Activated naive CD8-positive, alpha-beta T cell treated with anti-CD3 and anti-CD28 coated beads for 36 hours (primary cell): ENCODE results near the gene DIRAS1. TPM values are rescaled to one million over a fixed set of nuclear protein-coding genes. Genes with fewer than 3 reads are reported as not detected.

Experiments
- DNase-seq: peaks from one replicate; pipeline ENCODE4 v3.0.0; 2021
- H3K27ac Mint-ChIP-seq: one replicate; pipeline ENCODE4 v1.8.0; 2022; ENCODE audit warnings: mild to moderate bottlenecking, moderate library complexity, mixed read lengths
- H3K27me3 Mint-ChIP-seq: one replicate; pipeline ENCODE4 v1.8.0; 2022; ENCODE audit warnings: mild to moderate bottlenecking, mixed read lengths
- H3K36me3 Mint-ChIP-seq: one replicate; pipeline ENCODE4 v1.8.0; 2021; ENCODE audit warnings: mild to moderate bottlenecking, mixed read lengths
- H3K4me1 Mint-ChIP-seq: one replicate; pipeline ENCODE4 v1.8.0; 2021; ENCODE audit warnings: mixed read lengths
- H3K4me3 Mint-ChIP-seq: one replicate; pipeline ENCODE4 v1.8.0; 2022; ENCODE audit warnings: mild to moderate bottlenecking, moderate library complexity, mixed read lengths
- H3K9me3 Mint-ChIP-seq: one replicate; pipeline ENCODE4 v1.8.0; 2022; ENCODE audit warnings: mixed read lengths
- total RNA-seq, 2 experiments: library from RNA; stranded (reverse); gene quantifications; one replicate each; pipeline ENCODE4 v1.2.3, GENCODE V29; 2021

The DIRAS1 gene, protein sequence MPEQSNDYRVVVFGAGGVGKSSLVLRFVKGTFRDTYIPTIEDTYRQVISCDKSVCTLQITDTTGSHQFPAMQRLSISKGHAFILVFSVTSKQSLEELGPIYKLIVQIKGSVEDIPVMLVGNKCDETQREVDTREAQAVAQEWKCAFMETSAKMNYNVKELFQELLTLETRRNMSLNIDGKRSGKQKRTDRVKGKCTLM
- under 1 TPM in 1 of 2 experiments, not detected in 1; 0.16 TPM for total RNA-seq

DNA sequence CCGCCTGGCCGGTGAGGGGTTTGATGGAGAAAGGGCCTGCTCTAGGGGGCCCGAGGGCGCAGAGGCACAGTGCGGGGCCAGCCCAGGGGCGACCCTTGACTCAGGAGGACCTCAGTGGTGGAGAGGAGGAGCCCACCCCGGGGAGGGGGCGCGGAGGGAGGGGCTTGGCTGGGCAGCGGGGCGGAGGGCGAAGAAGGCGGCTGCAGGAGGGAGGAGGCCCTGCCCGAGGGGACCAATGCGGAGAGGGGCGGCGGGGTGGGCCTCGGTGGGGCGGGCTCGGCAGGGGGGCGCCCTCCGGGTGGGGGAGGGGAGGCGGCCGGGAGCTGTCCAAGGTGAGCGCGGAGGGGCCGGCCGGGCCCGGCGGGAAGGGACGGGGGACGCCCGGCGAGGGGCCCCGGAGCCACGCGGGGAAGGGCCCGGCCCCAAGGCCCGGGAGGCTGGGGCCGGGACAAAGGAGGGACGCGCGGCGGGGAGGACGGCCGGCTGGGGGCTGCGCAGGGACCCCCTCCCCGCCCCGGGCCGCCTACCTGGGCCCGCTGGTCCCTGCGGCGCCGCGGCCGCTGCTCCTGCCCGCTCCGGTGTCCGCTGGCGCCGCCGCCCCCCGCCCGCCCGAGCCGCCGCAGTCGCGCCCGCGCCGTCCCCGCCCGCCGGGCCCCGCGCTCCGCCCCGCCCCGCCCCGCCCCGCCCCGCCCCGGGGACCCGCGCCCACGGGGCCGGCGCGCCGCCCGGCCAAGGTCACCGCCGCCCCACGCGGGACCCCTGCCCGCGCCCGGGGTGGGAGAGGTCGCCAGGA lies at the start of gene DIRAS1:
TSS of gene DIRAS1 (minus strand) at position 596 of the 793 bp plus-strand sequence. CDS start 3,566 bp downstream, outside the sequence.
- Mint-ChIP-seq H3K4me1 (no peaks in the 10 kb centered on the region), H3K36me3 (no peaks in the 10 kb centered on the region), H3K27me3 (peaks cover 47% of the 10 kb centered on the region), H3K4me3 (peak within 1 kb of the TSS; percentile 18), H3K9me3 (no peaks in the 10 kb centered on the region), H3K27ac (no peak within 1 kb of the TSS)
- no peak for DNase-seq

DNA sequence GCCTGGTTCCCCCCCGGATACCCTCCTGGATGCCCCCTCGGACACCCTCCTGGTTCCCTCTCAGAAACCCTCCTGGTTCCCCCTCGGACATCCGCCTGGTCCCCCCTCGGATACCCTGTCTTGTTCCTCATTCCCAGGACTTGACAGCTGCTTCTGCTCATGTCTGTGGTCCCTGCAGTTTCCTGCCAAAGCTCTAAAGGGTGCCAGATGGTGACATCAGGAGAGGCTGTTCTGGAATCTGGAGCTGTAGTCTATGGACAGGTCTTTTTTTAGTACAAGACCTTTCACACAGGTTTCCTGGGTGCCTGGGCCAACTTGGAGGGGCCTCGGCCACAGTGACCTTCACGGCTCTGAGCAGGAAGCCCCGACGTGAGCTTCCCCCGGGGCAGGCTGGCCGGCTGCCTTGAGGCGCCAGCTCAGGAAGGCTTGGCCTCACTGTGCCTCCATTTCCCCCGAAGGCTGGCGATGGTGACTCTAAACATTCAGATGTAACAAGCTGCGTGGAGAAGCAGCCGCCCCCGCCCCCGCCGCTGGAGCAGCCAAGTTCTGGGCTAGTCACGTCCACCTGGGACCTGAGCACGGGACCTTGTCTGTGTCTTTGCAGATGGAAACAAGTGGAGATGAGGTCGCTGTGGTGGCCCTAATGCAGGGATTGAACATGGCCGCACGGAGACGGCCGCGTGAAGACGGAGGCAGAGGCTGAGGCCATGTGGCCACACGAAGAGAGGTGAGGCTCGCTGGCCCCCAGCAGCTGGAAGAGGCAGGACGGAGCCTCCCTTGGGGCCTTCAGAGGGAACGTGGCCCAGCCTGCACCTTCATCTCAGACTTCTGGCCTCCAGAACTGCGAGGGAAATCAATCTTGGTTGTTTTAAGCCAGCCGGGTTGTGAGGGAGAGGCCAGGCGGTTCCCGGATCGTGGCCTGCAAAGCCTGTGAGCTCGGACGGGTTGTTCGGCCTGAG lies 49.2 kb upstream of the DIRAS1 start:
- H3K36me3 Mint-ChIP-seq, result peaks cover 9% of the 10 kb centered on the region
- H3K27ac Mint-ChIP-seq, result no peak overlapping the region
- DNase-seq, result no peak
- peaks cover 8% of the 10 kb centered on the region for H3K4me1 Mint-ChIP-seq
- H3K27me3 Mint-ChIP-seq, result no peaks in the 10 kb centered on the region
- no peak overlapping the region for H3K4me3 Mint-ChIP-seq
- H3K9me3 Mint-ChIP-seq, result no peaks in the 10 kb centered on the region

DNA sequence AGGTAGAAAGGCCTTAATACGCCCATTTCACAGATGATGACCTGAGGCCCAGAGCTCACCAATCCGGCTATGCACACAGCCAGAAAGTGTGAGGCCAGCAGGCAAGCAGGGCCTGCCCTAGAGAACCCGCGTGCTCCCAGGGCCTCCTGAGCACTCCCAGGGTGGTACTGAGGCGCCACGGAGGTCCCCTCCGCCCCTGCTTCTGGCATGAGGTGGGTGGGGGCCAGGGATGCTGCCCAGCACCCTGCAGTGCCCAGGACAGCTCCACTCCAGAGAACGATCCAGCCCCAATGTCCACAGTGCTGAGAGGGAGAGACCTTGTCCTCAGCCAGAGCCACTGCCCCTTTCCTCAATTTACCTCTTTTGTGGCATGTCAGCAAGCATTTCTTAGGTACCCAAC lies 48.0 kb upstream of the DIRAS1 start:
- DNase-seq, result no peak
- Mint-ChIP-seq H3K27ac (no peak overlapping the region), H3K9me3 (no peaks in the 10 kb centered on the region), H3K36me3 (peaks cover 5% of the 10 kb centered on the region), H3K4me3 (no peak overlapping the region), H3K27me3 (no peaks in the 10 kb centered on the region), H3K4me1 (peaks cover 3% of the 10 kb centered on the region)

DNA sequence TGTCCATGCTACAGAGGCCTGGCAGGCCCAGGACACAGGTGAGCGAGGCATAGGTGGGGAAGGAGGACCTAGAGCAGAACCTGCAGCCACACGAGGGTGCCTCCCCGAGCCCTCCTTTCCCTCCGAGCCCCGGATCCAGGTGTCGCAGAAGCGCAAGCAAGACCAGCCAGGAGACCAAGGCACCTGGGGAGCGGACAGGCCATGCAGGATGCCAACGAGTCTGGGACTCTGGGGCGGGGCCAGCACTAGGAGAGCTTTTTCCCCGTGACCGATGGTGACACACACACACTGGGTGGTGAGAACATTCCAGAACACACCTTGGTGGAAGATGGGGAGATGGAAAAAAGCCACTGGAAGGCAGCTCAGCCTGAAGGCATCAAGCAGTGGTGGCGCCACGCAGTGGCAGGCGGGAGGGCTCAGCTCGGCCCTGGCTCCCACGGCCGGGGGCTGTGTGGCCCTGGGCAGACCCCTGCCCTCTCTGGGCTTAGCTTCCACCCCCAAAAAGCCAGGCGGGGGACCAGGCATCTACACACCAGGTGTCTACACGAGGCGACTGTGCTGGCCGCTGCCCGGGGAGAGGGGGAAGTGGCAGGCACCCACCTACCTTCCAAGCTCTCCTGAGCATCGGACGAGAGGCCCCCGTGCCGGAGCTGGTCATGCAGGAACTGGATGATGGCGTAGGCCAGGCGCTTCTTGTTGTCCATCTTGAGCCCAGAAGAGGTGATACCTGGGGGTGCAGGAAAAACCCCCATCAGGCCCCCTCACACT lies 47.4 kb upstream of the DIRAS1 start:
- no peaks in the 10 kb centered on the region for H3K9me3 Mint-ChIP-seq
- no peak overlapping the region for H3K27ac Mint-ChIP-seq
- no peak overlapping the region for H3K4me3 Mint-ChIP-seq
- DNase-seq, result no peak
- peaks cover 5% of the 10 kb centered on the region for H3K36me3 Mint-ChIP-seq
- no peaks in the 10 kb centered on the region for H3K27me3 Mint-ChIP-seq
- peaks cover 3% of the 10 kb centered on the region for H3K4me1 Mint-ChIP-seq

DNA sequence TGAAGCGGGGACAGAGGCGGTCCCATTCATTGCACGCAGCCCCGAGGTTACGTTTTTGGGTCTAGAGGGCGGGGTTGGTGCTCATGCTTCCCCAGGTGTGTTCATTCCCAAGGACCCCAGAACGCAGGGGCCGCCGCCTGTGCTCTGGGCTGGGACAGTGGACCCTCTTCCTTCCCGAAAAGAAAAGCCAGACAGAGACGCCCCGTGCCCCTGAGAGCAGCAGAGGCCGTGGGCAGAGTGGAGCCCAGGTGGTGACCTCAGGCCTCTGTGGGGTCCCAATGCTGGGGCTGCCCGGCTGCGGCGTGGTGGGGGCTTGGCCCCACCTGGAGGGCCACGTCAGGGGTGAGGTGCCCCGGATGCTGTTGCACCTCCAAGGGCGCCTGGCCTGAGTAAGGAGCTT lies 46.5 kb upstream of the DIRAS1 start:
- Mint-ChIP-seq H3K27me3 (no peaks in the 10 kb centered on the region), H3K36me3 (peaks cover 5% of the 10 kb centered on the region), H3K4me1 (peaks cover 3% of the 10 kb centered on the region), H3K4me3 (no peak overlapping the region), H3K27ac (no peak overlapping the region), H3K9me3 (no peaks in the 10 kb centered on the region)
- DNase-seq, result no peak

DNA sequence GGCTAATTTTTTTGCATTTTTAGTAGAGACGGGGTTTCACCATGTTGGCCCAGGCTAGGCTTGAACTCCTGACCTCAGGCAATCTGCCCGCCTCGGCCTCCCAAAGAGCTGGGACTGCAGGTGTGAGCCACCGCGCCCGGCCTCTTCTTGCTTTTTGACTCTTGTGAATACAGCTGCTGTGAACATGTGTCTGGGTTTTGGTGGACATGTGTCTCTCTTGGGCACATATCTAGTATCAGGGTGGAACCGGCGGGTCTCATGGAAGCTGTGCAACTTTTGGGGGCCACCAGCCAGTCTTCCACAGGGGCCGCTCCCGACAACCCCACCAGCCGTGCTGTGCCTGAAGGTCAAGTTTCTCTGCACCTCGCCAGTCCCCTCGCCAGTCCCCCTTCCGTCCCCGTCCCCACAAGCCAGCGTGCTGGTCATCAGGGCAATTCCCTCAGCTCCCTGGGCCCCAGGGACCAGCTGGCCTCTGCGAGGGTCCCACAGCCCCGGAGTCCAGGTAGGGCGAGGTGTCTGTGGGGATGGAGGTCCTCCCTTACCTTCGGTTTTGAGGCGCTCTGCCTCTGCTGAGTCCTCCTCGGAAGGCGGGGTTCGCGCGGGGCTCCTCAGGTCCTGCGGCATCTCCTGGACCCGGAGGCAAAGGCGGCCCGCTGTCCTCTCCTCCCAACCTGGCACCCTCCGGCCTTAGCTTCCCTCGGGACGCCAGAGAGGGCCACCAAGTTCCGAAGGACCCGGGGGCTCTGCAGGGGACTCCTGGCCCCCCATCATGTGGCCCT lies 45.6 kb upstream of the DIRAS1 start:
- H3K27me3 Mint-ChIP-seq, result no peaks in the 10 kb centered on the region
- H3K9me3 Mint-ChIP-seq, result no peaks in the 10 kb centered on the region
- H3K36me3 Mint-ChIP-seq, result peaks cover 5% of the 10 kb centered on the region
- DNase-seq, result no peak
- no peak overlapping the region for H3K27ac Mint-ChIP-seq
- H3K4me1 Mint-ChIP-seq, result no peaks in the 10 kb centered on the region
- no peak overlapping the region for H3K4me3 Mint-ChIP-seq

DNA sequence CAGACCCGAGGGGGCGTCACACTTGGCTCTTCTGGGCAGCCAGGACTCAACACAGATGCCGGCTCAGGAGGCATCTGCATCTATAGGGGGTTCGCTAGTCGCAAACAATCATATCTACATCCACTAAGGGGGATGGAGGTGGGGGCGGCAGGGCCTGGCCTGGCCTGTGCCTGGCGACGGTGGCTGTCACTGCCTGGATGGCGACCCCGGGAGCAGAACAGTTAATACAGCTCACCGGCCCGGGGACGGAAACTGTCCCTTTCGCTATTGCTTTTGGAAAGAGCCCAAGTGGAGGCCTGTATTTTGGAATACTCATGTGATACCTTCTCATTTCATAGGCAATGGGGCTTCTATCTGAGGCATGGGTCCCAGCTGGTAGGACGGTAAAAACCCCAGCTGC lies 44.2 kb upstream of the DIRAS1 start:
- no peak for DNase-seq
- Mint-ChIP-seq H3K36me3 (peaks cover 12% of the 10 kb centered on the region), H3K9me3 (no peaks in the 10 kb centered on the region), H3K27me3 (no peaks in the 10 kb centered on the region), H3K4me1 (no peaks in the 10 kb centered on the region), H3K27ac (no peak overlapping the region), H3K4me3 (no peak overlapping the region)

DNA sequence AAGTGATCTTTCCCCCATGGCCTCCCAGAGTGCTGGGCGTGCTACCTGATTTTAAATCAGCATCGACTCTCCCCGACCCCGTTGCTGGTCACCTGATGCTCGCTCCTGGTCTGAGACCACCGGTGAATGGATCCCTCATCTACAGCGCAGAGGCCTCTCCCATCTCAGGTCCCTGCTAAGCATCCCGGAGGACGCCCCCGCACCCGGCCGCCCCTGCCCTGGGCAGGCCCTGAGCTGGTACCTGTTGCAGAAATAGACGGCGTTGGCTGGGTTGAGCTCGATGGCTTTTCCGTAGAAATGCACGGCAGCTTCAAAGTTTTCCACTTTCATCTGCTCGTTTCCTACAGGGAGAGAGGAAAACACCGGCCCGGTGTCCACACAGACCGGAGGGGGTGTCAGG lies 43.8 kb upstream of the DIRAS1 start:
- DNase-seq, result no peak
- H3K36me3 Mint-ChIP-seq, result peaks cover 12% of the 10 kb centered on the region
- peaks cover 1% of the 10 kb centered on the region for H3K4me1 Mint-ChIP-seq
- H3K27me3 Mint-ChIP-seq, result no peaks in the 10 kb centered on the region
- no peak overlapping the region for H3K4me3 Mint-ChIP-seq
- H3K9me3 Mint-ChIP-seq, result no peaks in the 10 kb centered on the region
- H3K27ac Mint-ChIP-seq, result no peak overlapping the region

DNA sequence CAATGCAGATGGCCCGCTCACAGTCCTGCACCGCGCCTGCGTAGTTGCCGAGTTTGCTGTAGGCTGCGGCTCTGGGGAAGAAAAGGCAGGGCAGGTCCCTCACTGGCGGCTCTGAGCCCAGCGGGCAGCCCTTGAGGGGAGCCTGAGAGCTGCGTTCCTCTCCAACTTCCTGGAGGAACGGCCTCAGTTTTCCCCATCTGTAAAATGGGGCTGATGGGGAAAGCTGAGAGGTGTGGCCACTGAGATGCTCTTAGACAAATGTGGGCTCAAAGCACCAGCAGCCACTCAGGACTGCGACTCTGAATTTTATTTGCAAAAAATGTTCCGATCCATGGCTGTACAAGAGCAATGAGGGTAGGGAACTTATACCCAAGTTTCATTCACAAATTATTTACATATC lies 42.5 kb upstream of the DIRAS1 start:
- Mint-ChIP-seq H3K27ac (no peak overlapping the region), H3K4me1 (peaks cover 5% of the 10 kb centered on the region), H3K27me3 (no peaks in the 10 kb centered on the region), H3K36me3 (peaks cover 21% of the 10 kb centered on the region), H3K4me3 (no peak overlapping the region), H3K9me3 (no peaks in the 10 kb centered on the region)
- DNase-seq, result no peak

DNA sequence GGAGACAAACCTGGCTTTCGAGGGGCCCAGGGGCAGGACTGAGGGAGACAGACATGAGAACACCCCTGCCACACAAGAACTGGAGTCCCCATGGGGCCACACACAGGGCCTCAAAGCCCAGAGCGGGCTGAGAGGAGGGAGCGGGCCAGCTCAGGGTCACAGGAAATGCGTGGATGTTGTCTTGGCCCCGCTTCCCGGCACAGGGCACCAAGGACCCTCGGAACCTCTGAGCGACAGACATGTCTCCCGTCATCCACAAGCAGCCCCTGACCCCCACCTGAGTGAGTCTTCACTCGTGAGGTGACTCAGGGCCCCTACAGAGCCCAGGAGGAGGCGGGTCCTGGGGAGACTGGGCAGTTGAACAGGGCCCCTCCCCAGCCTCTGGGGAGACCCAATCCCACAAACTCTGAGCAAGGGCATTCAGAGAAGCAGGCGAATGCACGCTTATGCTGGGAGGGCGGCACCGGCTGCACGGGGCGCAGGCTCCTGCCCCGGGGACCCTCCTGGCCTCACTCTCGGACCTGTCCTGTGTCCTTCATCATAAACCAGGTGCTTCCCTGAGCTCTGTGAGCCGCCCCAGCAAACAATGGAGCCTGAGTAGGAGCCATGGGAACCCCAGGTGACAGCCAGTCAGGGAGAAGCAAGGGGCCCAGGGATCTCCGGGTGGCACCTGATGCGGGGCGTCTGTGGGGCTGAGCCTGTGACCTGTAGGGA lies 41.8 kb upstream of the DIRAS1 start:
- H3K4me1 Mint-ChIP-seq, result peaks cover 5% of the 10 kb centered on the region
- no peaks in the 10 kb centered on the region for H3K9me3 Mint-ChIP-seq
- H3K36me3 Mint-ChIP-seq, result peaks cover 25% of the 10 kb centered on the region
- H3K4me3 Mint-ChIP-seq, result no peak overlapping the region
- no peak for DNase-seq
- H3K27ac Mint-ChIP-seq, result no peak overlapping the region
- no peaks in the 10 kb centered on the region for H3K27me3 Mint-ChIP-seq

DNA sequence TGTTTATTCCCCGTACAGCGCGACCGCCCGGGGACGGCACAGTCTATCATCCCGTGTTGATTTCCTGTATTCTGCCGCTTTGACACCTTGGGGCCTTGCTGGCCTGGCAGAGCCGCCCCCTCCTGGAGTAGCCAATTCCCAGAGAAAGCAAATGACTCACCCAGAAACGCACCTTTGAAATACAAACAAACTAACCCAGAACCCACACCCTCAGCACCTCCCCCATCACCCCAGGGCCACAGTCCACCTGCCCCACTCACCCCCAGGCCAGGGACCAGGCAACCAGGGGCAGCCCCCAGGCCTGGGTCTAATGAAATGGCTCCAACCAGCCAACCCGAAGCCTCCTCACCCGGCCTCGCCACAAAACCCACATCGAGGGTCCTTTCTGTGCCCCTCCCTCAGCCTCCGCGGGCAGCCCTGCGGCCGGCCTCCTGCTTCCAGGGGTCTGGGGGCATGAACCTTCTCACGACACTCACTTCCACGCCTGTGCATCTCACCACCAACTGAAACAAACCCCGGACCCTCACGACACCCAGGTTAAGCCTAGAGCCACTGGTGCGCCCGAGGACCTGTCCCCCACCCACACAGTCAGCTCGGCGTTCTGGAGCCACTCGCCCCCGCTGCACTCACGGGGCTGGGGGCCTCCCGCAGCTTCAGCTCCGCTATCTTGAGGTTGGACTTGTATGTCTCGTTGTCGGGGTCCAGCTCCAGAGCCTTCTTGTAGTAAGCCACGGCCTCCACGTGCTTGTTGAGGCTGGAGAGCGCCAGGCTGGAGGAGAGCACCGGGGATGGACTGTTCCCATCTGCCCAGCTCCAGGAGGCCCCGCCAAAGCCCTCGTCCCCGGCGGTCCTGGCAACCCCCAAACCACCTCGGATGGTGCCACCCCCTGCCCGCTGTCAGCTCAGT lies 41.0 kb upstream of the DIRAS1 start:
- H3K27ac Mint-ChIP-seq, result no peak overlapping the region
- no peaks in the 10 kb centered on the region for H3K27me3 Mint-ChIP-seq
- no peaks in the 10 kb centered on the region for H3K9me3 Mint-ChIP-seq
- peaks cover 5% of the 10 kb centered on the region for H3K4me1 Mint-ChIP-seq
- H3K4me3 Mint-ChIP-seq, result no peak overlapping the region
- H3K36me3 Mint-ChIP-seq, result peaks cover 25% of the 10 kb centered on the region
- no peak for DNase-seq

DNA sequence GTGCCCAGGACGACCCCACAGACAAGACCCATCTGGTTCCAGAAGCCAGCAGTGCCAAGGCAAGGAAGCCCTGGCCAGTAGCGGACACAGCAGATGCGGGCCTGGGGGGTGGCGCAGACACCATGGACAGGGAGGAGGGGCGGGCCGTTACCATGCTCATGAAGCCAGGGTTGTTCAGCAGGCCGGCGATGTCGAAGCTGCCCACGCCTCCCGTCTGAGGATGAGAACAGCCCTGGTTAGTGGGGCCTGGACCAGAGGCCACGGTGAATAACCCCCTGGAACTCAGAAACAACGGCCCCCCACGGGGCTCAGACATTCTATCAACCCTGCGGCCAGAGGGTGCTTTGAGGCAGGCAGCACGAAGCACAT lies 40.1 kb upstream of the DIRAS1 start:
- no peak for DNase-seq
- Mint-ChIP-seq H3K36me3 (peaks cover 25% of the 10 kb centered on the region), H3K27ac (no peak overlapping the region), H3K27me3 (no peaks in the 10 kb centered on the region), H3K9me3 (no peaks in the 10 kb centered on the region), H3K4me1 (peaks cover 5% of the 10 kb centered on the region), H3K4me3 (no peak overlapping the region)

DNA sequence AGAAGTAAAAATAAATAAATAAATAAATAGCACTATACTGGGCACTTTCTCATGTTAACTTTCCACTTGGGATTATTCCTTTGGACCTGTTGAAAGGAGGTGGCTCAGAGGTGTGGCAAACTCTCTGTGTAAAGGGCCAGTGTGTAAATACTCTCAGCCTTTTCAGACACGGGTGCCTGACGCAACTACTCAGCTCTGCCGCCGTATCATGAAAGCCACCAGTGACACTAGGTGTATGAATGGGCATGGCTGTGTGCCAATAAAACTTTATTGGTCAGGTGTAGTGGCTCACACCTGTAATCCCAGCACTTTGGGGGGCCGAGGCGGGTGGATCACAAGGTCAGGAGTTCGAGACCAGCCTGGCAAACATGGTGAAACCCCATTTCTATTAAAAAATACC lies 38.8 kb upstream of the DIRAS1 start:
- peaks cover 5% of the 10 kb centered on the region for H3K4me1 Mint-ChIP-seq
- H3K9me3 Mint-ChIP-seq, result no peaks in the 10 kb centered on the region
- H3K4me3 Mint-ChIP-seq, result no peak overlapping the region
- peaks cover 25% of the 10 kb centered on the region for H3K36me3 Mint-ChIP-seq
- no peaks in the 10 kb centered on the region for H3K27me3 Mint-ChIP-seq
- DNase-seq, result no peak
- no peak overlapping the region for H3K27ac Mint-ChIP-seq
